ENCODE data around the gene FOXG1. TPM values are rescaled to one million over a fixed set of nuclear protein-coding genes. Genes with fewer than 3 reads are reported as not detected.

Gene FOXG1
- total RNA-seq, 6 experiments from 2014 or later = not detected

GRCh38 chr14:28754209-28754985 is 12.2 kb upstream of the FOXG1 start:
- H3K9me3 ChIP-seq = no peaks in the 10 kb centered on the region
- no peak for DNase-seq
- no peak overlapping the region for H3K4me3 ChIP-seq
- H3K27me3 ChIP-seq = peaks cover 11 to 25% of the 10 kb centered on the region in 2 donors
- H3K36me3 ChIP-seq = no peaks in the 10 kb centered on the region
- 8% methylated on average over 9 of the region's 9 CpGs for WGBS (ENCODE audit: insufficient coverage, low coverage, low lambda C conversion rate, missing lambda C conversion rate)
- H3K27ac ChIP-seq = no peak overlapping the region
- peak; percentile 75 to 82 (median 76) for ATAC-seq
- TF ChIP-seq CTCF (IDR thresholded peaks at IDR 0.05) (peak; percentile 55 to 79 (median 72)), POLR2A (IDR thresholded peaks at IDR 0.05) (no peak)
- no peaks in the 10 kb centered on the region for H3K4me1 ChIP-seq
- intact Hi-C loops (cut with DNase I) = loop anchor here in 1 of 2 donors (10.0 kb wide), 1 partner anchor 780 kb away; no protein-coding TSS in a partner anchor

GRCh38 chr14:28755198-28755815 is 11.3 kb upstream of the FOXG1 start:
- intact Hi-C loops (cut with DNase I) = loop anchor here in 1 of 2 donors (10.0 kb wide), 1 partner anchor 779 kb away; no protein-coding TSS in a partner anchor
- H3K4me3 ChIP-seq = no peak overlapping the region

GRCh38 chr14:28755884-28756268 is 10.7 kb upstream of the FOXG1 start:
- no peak overlapping the region for H3K4me3 ChIP-seq
- WGBS (ENCODE audit: insufficient coverage, low coverage, low lambda C conversion rate, missing lambda C conversion rate) = 0% methylated on average over 3 of the region's 3 CpGs
- peaks cover 11 to 34% of the 10 kb centered on the region in 2 donors for H3K27me3 ChIP-seq
- ATAC-seq (no peak), DNase-seq (no peak)
- no peak overlapping the region for H3K27ac ChIP-seq
- no peaks in the 10 kb centered on the region for H3K9me3 ChIP-seq
- H3K4me1 ChIP-seq = no peaks in the 10 kb centered on the region
- no peaks in the 10 kb centered on the region for H3K36me3 ChIP-seq
- TF ChIP-seq CTCF (IDR thresholded peaks at IDR 0.05) (no peak), POLR2A (IDR thresholded peaks at IDR 0.05) (no peak)
- intact Hi-C loops (cut with DNase I) = loop anchor here in 1 of 2 donors (10.0 kb wide), 1 partner anchor 779 kb away; no protein-coding TSS in a partner anchor

More at GRCh38 chr14:28755198-28755815, 11.3 kb upstream of the FOXG1 start:
- H3K36me3 ChIP-seq = no peaks in the 10 kb centered on the region
- TF ChIP-seq CTCF (IDR thresholded peaks at IDR 0.05) = no peak
- no peak for TF ChIP-seq POLR2A (IDR thresholded peaks at IDR 0.05)
- 4% methylated on average over 14 of the region's 14 CpGs for WGBS (ENCODE audit: insufficient coverage, low coverage, low lambda C conversion rate, missing lambda C conversion rate)
- H3K27ac ChIP-seq = no peak overlapping the region
- H3K9me3 ChIP-seq = no peaks in the 10 kb centered on the region
- H3K27me3 ChIP-seq = peaks cover 11 to 34% of the 10 kb centered on the region in 2 donors
- no peaks in the 10 kb centered on the region for H3K4me1 ChIP-seq
- no peak for DNase-seq
- no peak for ATAC-seq

GRCh38 chr14:28756269-28756883 is 10.2 kb upstream of the FOXG1 start:
- Histone ChIP-seq H3K36me3 (no peaks in the 10 kb centered on the region), H3K27me3 (peaks cover 11 to 34% of the 10 kb centered on the region in 2 donors), H3K4me1 (no peaks in the 10 kb centered on the region), H3K4me3 (no peak overlapping the region), H3K9me3 (no peaks in the 10 kb centered on the region), H3K27ac (no peak overlapping the region)
- WGBS (ENCODE audit: insufficient coverage, low coverage, low lambda C conversion rate, missing lambda C conversion rate) = 7% methylated on average over 18 of the region's 18 CpGs
- ATAC-seq (no peak), DNase-seq (no peak)
- TF ChIP-seq CTCF (IDR thresholded peaks at IDR 0.05) = no peak
- no peak for TF ChIP-seq POLR2A (IDR thresholded peaks at IDR 0.05)
- intact Hi-C loops (cut with DNase I) = loop anchor here in 1 of 2 donors (10.0 kb wide), 1 partner anchor 778 kb away; no protein-coding TSS in a partner anchor
